Thyroid gland (tissue), 4 donors: Measurements from ENCODE around the gene MRPS6. TPM values are rescaled to one million over a fixed set of nuclear protein-coding genes. Genes with fewer than 3 reads are reported as not detected.

ENCODE experiments used
- DNase-seq, 2 donors: peaks; one replicate each; pipeline ENCODE4 v3.0.0-alpha.2; 2019
- H3K27ac ChIP-seq, 3 donors: fragments of 200-600 bp; sonication (generic); 1 replicate in 2 of 3; 2 replicates in 1 of 3; pipeline ENCODE4 v1.5.1; 2016 to 2019; ENCODE audit warnings: mild to moderate bottlenecking in 1 of 3, moderate library complexity in 1 of 3
- H3K27me3 ChIP-seq: fragments of 200-600 bp; sonication (generic); one replicate; pipeline ENCODE4 v1.5.1; 2019
- H3K36me3 ChIP-seq, 2 donors: fragments of 200-600 bp; sonication (generic); one replicate each; pipeline ENCODE4 v1.5.1; 2016 to 2019
- H3K4me1 ChIP-seq, 2 donors: fragments of 200-600 bp; sonication (generic); one replicate each; pipeline ENCODE4 v1.5.1; 2017 to 2019
- H3K4me3 ChIP-seq, 3 donors: fragments of 200-600 bp; sonication (generic); replicated peaks in 1 of 3; 1 replicate in 2 of 3; 2 replicates in 1 of 3; pipeline ENCODE4 v1.5.1; 2016; ENCODE audit warnings: mild to moderate bottlenecking in 1 of 3
- H3K9me3 ChIP-seq: fragments of 200-600 bp; sonication (generic); one replicate; pipeline ENCODE4 v1.5.1; 2017
- CTCF ChIP-seq, 6 experiments: fragments of 200-600 bp in 3 of 6; fragments of 450-650 bp in 3 of 6; sonication (generic) in 3 of 6; IDR thresholded peaks; one replicate each; pipeline ENCODE4 v1.5.1; 2016 to 2019; ENCODE audit warnings: antibody characterized with exemption in 6 of 6, mild to moderate bottlenecking in 2 of 6, inconsistent platforms in 1 of 6, moderate library complexity in 1 of 6
- POLR2A ChIP-seq, 2 donors: fragments of 450-650 bp; IDR thresholded peaks; one replicate each; pipeline ENCODE4 v1.6.1; 2017; ENCODE audit warnings: antibody characterized with exemption in 2 of 2, mild to moderate bottlenecking in 2 of 2, moderate library complexity in 1 of 2
- WGBS, 2 donors: methylation state at CpG; one replicate each; pipeline ENCODE4 v1.1.5; 2017; 5-methylcytosine and 5-hydroxymethylcytosine counted together
- intact Hi-C: fragments of 100-400 bp; cut with DNase I; formaldehyde crosslinking; loops from one replicate; pipeline ENCODE4 v1.15.1; 2023
- total RNA-seq, 4 donors: library from RNA; depleted of rRNA; stranded (reverse); fragments of >200 nt; gene quantifications; one replicate each; pipeline ENCODE4 v1.2.3, GENCODE V29; 2016

MRPS6 gene
- total RNA-seq, 4 donors from 2014 or later = 64.9 to 104 (median 75.9) TPM

- DNase-seq = no peak
- H3K9me3 ChIP-seq = no peaks in the 10 kb centered on the region
- peaks cover 17 to 28% of the 10 kb centered on the region in 2 donors for H3K4me1 ChIP-seq
- no peak overlapping the region for H3K27ac ChIP-seq
- peaks cover 14 to 15% of the 10 kb centered on the region in 2 donors for H3K36me3 ChIP-seq
- no peak for TF ChIP-seq POLR2A (IDR thresholded peaks at IDR 0.05)
- TF ChIP-seq CTCF (IDR thresholded peaks at IDR 0.05) = no peak
- WGBS, 2 donors = 93% methylated on average over 3 of the region's 3 CpGs
- intact Hi-C loops = no loop called here
- H3K27me3 ChIP-seq = no peaks in the 10 kb centered on the region
- no peak overlapping the region for H3K4me3 ChIP-seq
Observed at GRCh38 chr21:34093083-34093482, 19.7 kb downstream of the MRPS6 start.

- DNase-seq = no peak
- Histone ChIP-seq H3K27me3 (no peaks in the 10 kb centered on the region), H3K4me1 (peaks cover 26 to 33% of the 10 kb centered on the region in 2 donors), H3K9me3 (no peaks in the 10 kb centered on the region), H3K36me3 (peaks cover 14 to 15% of the 10 kb centered on the region in 2 donors), H3K4me3 (no peak overlapping the region), H3K27ac (no peak overlapping the region)
- WGBS, 2 donors = 90 to 93% methylated on average over 7 of the region's 7 CpGs
- TF ChIP-seq POLR2A (IDR thresholded peaks at IDR 0.05) = no peak
- TF ChIP-seq CTCF (IDR thresholded peaks at IDR 0.05) = no peak
- intact Hi-C loops = no loop called here
Observed at GRCh38 chr21:34094949-34095348, 21.6 kb downstream of the MRPS6 start.

GRCh38 chr21:34097442-34097841 lies 24.1 kb downstream of the MRPS6 start:
- Histone ChIP-seq H3K9me3 (no peaks in the 10 kb centered on the region), H3K4me1 (peaks cover 30 to 50% of the 10 kb centered on the region in 2 donors), H3K27me3 (no peaks in the 10 kb centered on the region), H3K27ac (no peak overlapping the region), H3K36me3 (peaks cover 14 to 15% of the 10 kb centered on the region in 2 donors), H3K4me3 (no peak overlapping the region)
- intact Hi-C loops = no loop called here
- WGBS, 2 donors = 85 to 89% methylated on average over 2 of the region's 2 CpGs
- no peak for DNase-seq
- TF ChIP-seq CTCF (IDR thresholded peaks at IDR 0.05) (no peak), POLR2A (IDR thresholded peaks at IDR 0.05) (no peak)

- DNase-seq = no peak
- WGBS, 2 donors = 79 to 88% methylated on average over 2 of the region's 2 CpGs
- intact Hi-C loops = no loop called here
- Histone ChIP-seq H3K27ac (no peak overlapping the region), H3K4me1 (peaks cover 34 to 47% of the 10 kb centered on the region in 2 donors), H3K4me3 (no peak overlapping the region), H3K36me3 (peaks cover 8 to 11% of the 10 kb centered on the region in 2 donors), H3K9me3 (no peaks in the 10 kb centered on the region), H3K27me3 (no peaks in the 10 kb centered on the region)
- TF ChIP-seq CTCF (IDR thresholded peaks at IDR 0.05) (no peak), POLR2A (IDR thresholded peaks at IDR 0.05) (no peak)
Observed at GRCh38 chr21:34100337-34100736, 27.0 kb downstream of the MRPS6 start.

- H3K9me3 ChIP-seq = no peaks in the 10 kb centered on the region
- H3K27ac ChIP-seq = no peak overlapping the region
- H3K36me3 ChIP-seq = peaks cover 3 to 6% of the 10 kb centered on the region in 2 donors
- TF ChIP-seq POLR2A (IDR thresholded peaks at IDR 0.05) (no peak), CTCF (IDR thresholded peaks at IDR 0.05) (no peak)
- H3K4me1 ChIP-seq = peaks cover 34 to 47% of the 10 kb centered on the region in 2 donors
- no peaks in the 10 kb centered on the region for H3K27me3 ChIP-seq
- intact Hi-C loops = no loop called here
- WGBS, 2 donors = 68 to 70% methylated on average over 4 of the region's 4 CpGs
- H3K4me3 ChIP-seq = no peak overlapping the region
- DNase-seq = no peak
Observed at GRCh38 chr21:34100790-34101189, 27.4 kb downstream of the MRPS6 start.
